NB4 (cell line): ENCODE data around the gene NCAPH2.

Source experiments
- DNase-seq: peaks from one replicate; pipeline ENCODE4 v3.0.0; 2010; ENCODE audit warnings: low read depth
- H3K4me3 ChIP-seq: one replicate; pipeline ENCODE4 v1.5.1; 2011; ENCODE audit warnings: mild to moderate bottlenecking, low read depth, low read length, moderate library complexity
- CTCF ChIP-seq: IDR thresholded peaks from one replicate; pipeline ENCODE4 v1.5.1; 2012; ENCODE audit warnings: low read depth, low read length
- MAX ChIP-seq: IDR thresholded peaks from 2 replicates; pipeline ENCODE4 v1.6.1; 2011; ENCODE audit warnings: low read depth, low read length
- MYC ChIP-seq: IDR thresholded peaks from 2 replicates; pipeline ENCODE4 v1.6.1; 2011; ENCODE audit warnings: low read depth, low read length
- POLR2A ChIP-seq: IDR thresholded peaks from 2 replicates; pipeline ENCODE4 v1.6.1; 2011; ENCODE audit warnings: mild to moderate bottlenecking; ENCODE audit not compliant: insufficient read length; ENCODE audit errors: extremely low read depth

The NCAPH2 gene

GRCh38 chr22:50562523-50563412 lies 54.7 kb downstream of the NCAPH2 start, which contains the start of gene SYCE3:
TSS of gene SYCE3 (minus strand) at chr22:50562919. CDS start at chr22:50556405, 6,514 bp downstream.
- TF ChIP-seq POLR2A (peak; percentile 31), CTCF (peak; percentile 63), MAX (no peak), MYC (peak; percentile 36; the same call in 1 of the 2 replicates)
- H3K4me3 ChIP-seq, result peak within 1 kb of the TSS; percentile 71
- peak; percentile 93 for DNase-seq

- no peak for DNase-seq
- TF ChIP-seq MYC, result no peak
- no peak for TF ChIP-seq CTCF
- TF ChIP-seq POLR2A, result no peak
- no peak for TF ChIP-seq MAX
- peak overlapping the region; percentile 71 for H3K4me3 ChIP-seq
Measured at GRCh38 chr22:50563413-50564160, 55.6 kb downstream of the NCAPH2 start.

- no peak for DNase-seq
- H3K4me3 ChIP-seq, result no peak overlapping the region
- TF ChIP-seq MYC (no peak), CTCF (no peak), POLR2A (no peak), MAX (no peak)
Measured at GRCh38 chr22:50564289-50564688, 56.3 kb downstream of the NCAPH2 start.

GRCh38 chr22:50567721-50568252 lies 59.8 kb downstream of the NCAPH2 start:
- no peak for DNase-seq
- no peak overlapping the region for H3K4me3 ChIP-seq
- TF ChIP-seq CTCF (no peak), POLR2A (no peak), MAX (no peak), MYC (no peak)

GRCh38 chr22:50568626-50569025 lies 60.6 kb downstream of the NCAPH2 start:
- TF ChIP-seq CTCF, result no peak
- no peak for TF ChIP-seq MYC
- no peak for TF ChIP-seq MAX
- no peak for TF ChIP-seq POLR2A

More at GRCh38 chr22:50568626-50569025, 60.6 kb downstream of the NCAPH2 start:
- no peak overlapping the region for H3K4me3 ChIP-seq
- no peak for DNase-seq
